Glutamatergic neuron (in vitro differentiated cells): ENCODE results near the gene COBL. TPM values are rescaled to one million over a fixed set of nuclear protein-coding genes. Genes with fewer than 3 reads are reported as not detected.

Experiments
- DNase-seq: peaks from one replicate; pipeline ENCODE4 v3.0.0; 2022
- H3K27ac Mint-ChIP-seq: one replicate; pipeline ENCODE4 v1.8.0; 2020; ENCODE audit warnings: mild to moderate bottlenecking, mixed read lengths, inconsistent platforms; ENCODE audit not compliant: unreplicated experiment
- H3K27me3 Mint-ChIP-seq: one replicate; pipeline ENCODE4 v1.8.0; 2020; ENCODE audit warnings: mild to moderate bottlenecking, moderate library complexity, mixed read lengths, inconsistent platforms; ENCODE audit not compliant: unreplicated experiment
- H3K36me3 Mint-ChIP-seq: one replicate; pipeline ENCODE4 v1.8.0; 2020; ENCODE audit warnings: mild to moderate bottlenecking, mixed read lengths, inconsistent platforms; ENCODE audit not compliant: unreplicated experiment
- H3K4me1 Mint-ChIP-seq: one replicate; pipeline ENCODE4 v1.8.0; 2020; ENCODE audit warnings: mild to moderate bottlenecking, low read depth, mixed read lengths, inconsistent platforms; ENCODE audit not compliant: unreplicated experiment
- H3K4me3 Mint-ChIP-seq: one replicate; pipeline ENCODE4 v1.8.0; 2020; ENCODE audit warnings: mild to moderate bottlenecking, mixed read lengths, inconsistent platforms; ENCODE audit not compliant: unreplicated experiment
- H3K9me3 Mint-ChIP-seq: one replicate; pipeline ENCODE4 v1.8.0; 2020; ENCODE audit warnings: mild to moderate bottlenecking, moderate library complexity, mixed read lengths, inconsistent platforms; ENCODE audit not compliant: unreplicated experiment
- CTCF ChIP-seq: fragments of 200-600 bp; sonication (generic); IDR thresholded peaks from one replicate; pipeline ENCODE4 v1.5.0; 2021; ENCODE audit not compliant: partially characterized antibody, unreplicated experiment
- total RNA-seq: library from RNA; stranded (reverse); fragmentation: NEBNext Ultra II Directional; extraction: Animal tissue kit (Norgen Biotek cat#: 25700); gene quantifications from one replicate; pipeline ENCODE4 v1.2.1, GENCODE V29; 2021; ENCODE audit not compliant: unreplicated experiment

Gene COBL
- total RNA-seq, 1 donor from 2014 or later, result 3.3 TPM

DNA sequence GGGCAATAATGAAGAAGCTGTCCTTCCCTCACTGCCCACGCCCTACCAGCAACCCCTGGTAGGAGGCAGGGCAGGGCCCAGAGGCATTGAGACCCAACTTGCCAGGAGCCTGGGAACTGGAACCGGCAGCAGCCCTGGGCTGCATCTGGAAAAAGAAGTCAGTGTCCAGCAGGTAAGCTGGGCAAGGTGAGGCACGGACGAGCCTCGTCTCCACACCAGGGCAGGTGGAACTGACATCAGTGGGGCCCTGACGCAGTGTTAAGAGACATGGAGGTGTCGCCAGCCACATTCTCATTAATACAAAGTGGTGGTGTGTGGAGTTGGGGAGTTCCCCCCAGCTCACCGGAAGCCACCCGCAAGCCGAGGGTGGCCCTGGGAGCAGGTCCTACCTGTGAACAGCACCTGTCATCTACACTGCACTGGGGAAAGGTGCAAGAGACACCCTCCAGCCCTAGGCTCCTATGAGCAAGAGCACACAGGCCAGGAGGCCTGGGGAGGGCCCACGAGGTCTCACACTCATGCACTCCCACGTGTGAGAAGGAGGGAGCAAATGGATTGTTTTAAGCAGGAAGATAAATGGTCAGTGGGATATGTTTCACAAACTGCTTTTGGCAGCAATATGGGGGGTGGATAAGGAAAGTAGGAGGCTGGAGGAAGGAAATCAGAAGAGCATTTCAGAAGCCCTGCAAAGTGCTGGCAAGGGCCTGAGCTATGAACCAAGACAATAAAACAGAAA lies 53.6 kb downstream of the COBL start:
- Mint-ChIP-seq H3K4me3 (no peak overlapping the region), H3K36me3 (no peaks in the 10 kb centered on the region), H3K27me3 (peaks cover 4% of the 10 kb centered on the region), H3K9me3 (peaks cover 2% of the 10 kb centered on the region), H3K27ac (no peak overlapping the region), H3K4me1 (no peaks in the 10 kb centered on the region)
- DNase-seq, result no peak
- TF ChIP-seq CTCF, result no peak

- DNase-seq, result no peak
- Mint-ChIP-seq H3K27ac (no peak overlapping the region), H3K4me3 (no peak overlapping the region), H3K4me1 (no peaks in the 10 kb centered on the region), H3K27me3 (peaks cover 4% of the 10 kb centered on the region), H3K36me3 (no peaks in the 10 kb centered on the region), H3K9me3 (peaks cover 2% of the 10 kb centered on the region)
- no peak for TF ChIP-seq CTCF
Observed at GRCh38 chr7:51261950-51262795, 54.4 kb downstream of the COBL start.

- TF ChIP-seq CTCF, result no peak
- Mint-ChIP-seq H3K4me1 (no peaks in the 10 kb centered on the region), H3K9me3 (peaks cover 2% of the 10 kb centered on the region), H3K27ac (peak overlapping the region; percentile 9), H3K36me3 (no peaks in the 10 kb centered on the region), H3K4me3 (no peak overlapping the region), H3K27me3 (peaks cover 1% of the 10 kb centered on the region)
- no peak for DNase-seq
Observed at GRCh38 chr7:51261117-51261835, 55.3 kb downstream of the COBL start.

- H3K4me1 Mint-ChIP-seq, result no peaks in the 10 kb centered on the region
- no peak for DNase-seq
- no peak overlapping the region for H3K4me3 Mint-ChIP-seq
- peaks cover 1% of the 10 kb centered on the region for H3K27me3 Mint-ChIP-seq
- peaks cover 2% of the 10 kb centered on the region for H3K9me3 Mint-ChIP-seq
- H3K36me3 Mint-ChIP-seq, result no peaks in the 10 kb centered on the region
- no peak for TF ChIP-seq CTCF
- H3K27ac Mint-ChIP-seq, result no peak overlapping the region
Observed at GRCh38 chr7:51260516-51260915, 56.1 kb downstream of the COBL start.
